Left kidney (tissue), 2 donors: ENCODE measurements around the gene DNMBP. TPM values are rescaled to one million over a fixed set of nuclear protein-coding genes. Genes with fewer than 3 reads are reported as not detected.
"Not testable (repeated sequence)": the region's sequence is repeated elsewhere in the genome, so short reads cannot be mapped to it uniquely, and the experiment has no call there.

Source experiments
- DNase-seq: peaks from one replicate; pipeline ENCODE4 v3.0.0-alpha.2; 2013
- polyA plus RNA-seq: library from polyadenylated mRNA; unstranded; fragments of 120-200 nt; gene quantifications from one replicate; pipeline ENCODE4 v1.2.1, GENCODE V29; 2013; ENCODE audit not compliant: insufficient read length

DNMBP gene
- polyA plus RNA-seq, 1 donor = 39.0 TPM

DNA sequence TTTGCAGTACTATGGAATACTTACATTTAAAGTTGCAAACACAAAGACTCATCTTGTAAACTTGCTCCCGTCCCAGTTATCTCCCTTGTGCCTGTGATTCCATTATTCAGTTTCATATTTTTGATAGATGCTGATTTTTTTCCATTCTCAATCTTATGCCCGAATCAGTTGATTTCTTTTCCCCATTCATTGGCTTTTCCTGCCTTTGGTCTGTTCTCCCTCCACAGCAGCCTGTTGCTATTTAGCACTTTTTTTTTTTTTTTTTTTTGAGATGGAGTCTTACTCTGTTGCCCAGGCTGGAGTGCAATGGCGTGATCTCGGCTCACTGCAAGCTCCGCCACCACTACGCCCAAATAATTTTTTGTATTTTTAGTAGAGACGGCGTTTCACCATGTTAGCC, 149.3 kb downstream of the DNMBP start:
- DNase-seq = no peak

DNA sequence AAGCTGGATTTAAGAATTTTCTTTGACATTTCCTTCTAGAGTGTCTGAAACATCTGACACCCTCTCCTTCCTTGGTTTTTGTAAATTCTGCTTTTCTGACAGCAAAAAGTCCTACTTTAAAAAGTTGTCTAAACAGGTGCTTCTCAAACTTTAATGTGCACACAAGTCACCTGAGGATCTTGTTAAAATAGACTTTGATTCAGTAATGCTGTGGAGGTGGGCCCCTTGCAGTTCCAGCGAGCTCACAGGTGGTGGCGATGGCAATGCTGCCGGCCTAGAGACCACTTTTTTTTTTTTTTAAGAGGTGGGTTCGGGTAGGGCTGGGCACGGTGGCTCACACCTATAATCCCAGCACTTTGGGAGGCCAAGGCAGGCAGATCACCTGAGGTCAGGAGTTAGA, 150.2 kb downstream of the DNMBP start:
- DNase-seq = no peak

DNA sequence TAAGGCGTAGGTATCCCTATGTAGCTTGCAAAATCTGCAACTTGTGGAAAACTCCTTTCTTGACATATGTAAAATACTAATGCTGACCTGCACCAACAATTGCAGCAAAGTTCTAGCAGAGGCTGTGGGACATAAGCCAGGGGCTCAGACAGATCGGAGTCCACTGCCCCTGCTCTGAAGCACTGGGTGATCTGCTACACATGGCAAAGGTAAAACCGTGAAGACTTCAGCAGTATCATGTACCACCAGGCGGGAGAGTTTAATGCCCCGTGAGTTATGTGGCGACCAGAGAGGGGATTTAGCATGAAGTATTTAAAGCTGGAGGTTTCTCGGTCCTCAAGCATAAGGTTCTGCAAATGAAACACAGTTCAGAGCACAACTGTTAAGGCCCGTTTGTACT, 150.9 kb downstream of the DNMBP start:
- DNase-seq = no peak

DNA sequence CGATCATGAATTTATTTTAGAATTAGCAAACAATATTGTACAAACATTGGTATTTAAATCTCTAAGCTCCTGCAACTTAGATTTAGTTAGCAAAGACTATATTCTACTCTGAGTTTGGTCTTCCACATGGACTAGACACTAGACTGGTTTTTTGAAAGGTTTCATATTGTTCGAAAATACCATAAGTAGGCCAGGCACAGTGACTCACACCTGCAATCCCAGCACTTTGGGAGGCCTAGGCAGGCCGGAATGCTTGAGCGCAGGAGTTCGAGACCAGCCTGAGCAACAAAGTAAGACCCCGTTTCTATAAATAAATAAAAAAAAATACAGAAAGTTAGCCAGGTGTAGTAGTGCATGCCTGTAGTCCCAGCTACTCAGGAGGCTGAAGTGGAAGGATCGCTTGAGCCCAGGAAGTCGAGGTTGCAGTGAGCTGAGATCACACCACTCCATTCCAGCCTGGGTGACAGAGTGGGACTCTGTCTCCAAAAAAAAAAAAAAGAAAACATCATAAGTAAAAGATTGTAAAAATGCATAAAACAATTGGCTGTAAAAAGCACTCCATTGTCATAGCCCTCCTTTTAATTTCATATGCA, 154.2 kb downstream of the DNMBP start:
- DNase-seq = no peak

DNA sequence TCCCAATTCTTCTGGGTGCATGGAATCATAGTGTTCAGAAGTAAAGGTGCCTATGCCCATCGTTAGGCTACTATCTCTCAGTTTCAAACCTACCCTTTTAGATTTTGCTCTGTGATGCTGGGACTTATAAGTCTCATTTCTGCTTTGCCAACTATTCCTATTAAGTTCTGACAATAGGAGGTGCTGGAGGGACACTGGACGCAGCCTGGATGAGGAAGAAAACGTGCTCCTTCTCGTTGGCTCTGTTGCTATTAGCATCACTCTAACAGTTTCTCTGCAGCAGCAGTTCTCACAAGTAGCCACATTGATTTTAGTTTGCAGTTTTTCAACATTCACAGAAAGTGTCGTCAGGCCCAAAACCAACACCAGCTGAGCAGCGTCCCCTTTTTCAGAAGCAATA, 154.9 kb downstream of the DNMBP start:
- DNase-seq = peak; percentile 50

DNA sequence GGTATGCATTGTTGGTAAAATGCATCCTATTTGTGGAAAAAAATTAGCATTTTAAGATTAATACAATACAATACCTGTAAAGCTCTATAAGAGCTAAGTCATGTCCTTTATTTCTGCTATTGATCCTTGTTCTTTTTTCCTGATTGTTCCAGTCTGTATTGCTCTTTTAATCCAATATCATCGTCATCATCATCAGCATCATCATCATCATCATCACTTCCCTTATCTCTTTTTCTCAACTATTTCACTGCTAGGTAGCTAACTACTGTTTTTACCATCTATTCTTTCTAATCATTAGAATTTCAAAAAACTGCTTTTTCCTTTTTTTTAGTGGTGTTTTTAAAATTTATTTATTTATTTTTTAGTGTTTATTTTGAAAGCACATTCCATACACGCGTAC, 156.1 kb downstream of the DNMBP start:
- no peak for DNase-seq

DNA sequence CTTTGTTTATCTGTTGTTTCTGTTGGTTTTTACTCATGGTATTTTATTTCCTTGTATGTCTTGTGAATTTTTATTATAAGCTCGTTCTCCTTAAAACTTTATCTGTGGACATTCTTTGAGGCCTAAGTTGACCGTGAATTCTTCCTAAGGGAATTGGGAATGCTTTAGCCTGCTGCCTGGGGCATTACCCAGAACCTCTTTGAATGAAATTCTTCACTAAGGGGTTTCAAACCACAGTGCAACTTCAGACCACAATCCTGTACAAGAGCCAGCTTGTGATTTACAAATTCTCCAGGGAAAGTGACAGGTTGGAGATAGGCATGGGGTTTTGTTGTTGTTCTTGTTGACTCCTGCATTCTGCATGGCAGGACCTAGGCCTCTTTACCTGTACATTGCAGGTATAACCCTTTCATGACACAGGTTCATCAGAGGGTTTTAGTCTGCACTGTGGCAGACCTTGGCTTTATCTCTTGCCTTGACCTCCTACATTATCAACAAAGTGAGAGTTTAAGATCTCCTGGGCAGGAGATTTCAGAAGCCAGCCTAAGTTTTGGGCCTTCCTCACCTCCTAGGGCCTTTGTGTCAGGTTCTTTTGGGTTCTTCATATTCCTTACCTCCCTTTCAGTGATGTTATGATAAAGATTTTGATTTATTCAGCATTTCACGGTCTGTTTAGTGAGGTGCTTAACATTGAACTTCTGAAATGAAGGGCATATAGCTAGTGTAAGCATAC, 157.1 kb downstream of the DNMBP start:
- DNase-seq = no peak

DNA sequence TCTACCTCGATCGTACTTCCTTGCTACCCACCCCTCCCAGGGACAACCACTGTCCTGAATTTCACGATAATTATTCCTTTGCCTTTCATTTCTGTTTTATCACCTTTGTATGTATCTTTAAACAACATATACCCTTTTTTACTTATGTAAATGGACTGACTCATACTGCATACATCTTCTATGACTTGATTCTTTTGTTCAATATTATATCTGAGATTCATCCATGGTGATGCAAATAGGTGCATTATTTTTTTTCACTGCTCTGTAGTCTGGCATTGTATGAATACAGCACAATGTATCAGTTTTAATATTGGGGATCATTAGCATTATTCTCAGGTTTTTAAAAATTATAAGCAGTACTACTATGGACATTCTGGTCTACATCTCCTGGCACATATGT, 157.9 kb downstream of the DNMBP start:
- no peak for DNase-seq

DNA sequence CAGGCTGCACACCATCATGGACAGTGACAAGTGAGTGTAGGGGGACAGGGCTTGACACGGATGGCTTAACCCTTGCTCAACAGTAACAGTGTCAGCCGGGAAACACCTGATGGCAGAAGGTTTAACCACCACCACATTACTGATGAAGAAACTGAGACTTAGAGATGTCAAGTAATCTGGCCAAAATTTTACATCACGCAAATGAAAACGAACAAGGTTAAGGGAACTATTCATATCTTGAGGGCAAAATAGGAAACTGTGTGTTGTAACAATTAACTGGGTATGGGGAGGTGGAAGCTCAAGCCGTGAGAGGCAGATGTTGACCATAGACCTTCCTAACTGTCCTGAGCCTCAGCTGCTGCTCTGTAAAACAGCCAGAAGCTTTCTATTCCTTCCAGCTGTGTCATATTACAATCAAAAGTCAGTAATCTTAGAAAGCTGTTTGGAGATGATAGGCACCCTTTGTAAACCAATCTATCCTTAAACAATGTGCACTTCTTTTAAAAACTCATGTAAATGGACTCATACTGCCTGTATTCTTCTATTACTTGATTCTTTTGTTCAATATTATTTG, 158.9 kb downstream of the DNMBP start:
- no peak for DNase-seq

DNA sequence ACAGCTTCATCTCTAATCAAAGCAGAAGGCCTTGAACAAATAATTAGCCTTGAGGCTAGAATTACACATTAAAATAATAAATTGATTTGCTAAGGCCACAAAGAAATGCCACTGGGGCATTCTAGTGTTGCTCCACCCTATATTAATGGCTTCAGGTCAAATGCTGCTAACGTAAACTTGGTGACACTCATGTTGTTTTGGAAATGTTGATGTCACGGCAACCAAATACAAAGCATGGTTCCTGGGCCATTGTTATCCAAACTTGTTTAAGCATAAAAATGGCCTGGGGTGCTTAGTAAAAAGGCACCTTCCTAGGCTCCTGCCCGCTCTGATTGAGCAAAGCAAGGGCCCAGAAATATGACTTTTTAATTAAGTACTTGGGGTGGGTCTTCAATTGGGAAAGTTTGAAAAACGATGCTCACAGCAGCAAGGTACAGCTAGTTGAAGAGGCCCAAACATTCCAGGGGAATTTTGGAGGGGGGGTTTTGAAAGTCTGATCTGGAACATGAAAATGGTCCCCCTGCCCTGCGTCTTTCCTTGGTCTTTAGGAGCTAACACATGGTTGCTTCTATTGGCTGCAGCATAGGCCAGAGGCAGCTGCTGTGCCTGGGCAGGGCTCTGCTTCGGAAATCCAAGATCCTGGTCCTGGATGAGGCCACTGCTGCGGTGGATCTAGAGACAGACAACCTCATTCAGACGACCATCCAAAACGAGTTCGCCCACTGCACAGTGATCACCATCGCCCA, 159.6 kb downstream of the DNMBP start:
- no peak for DNase-seq

DNA sequence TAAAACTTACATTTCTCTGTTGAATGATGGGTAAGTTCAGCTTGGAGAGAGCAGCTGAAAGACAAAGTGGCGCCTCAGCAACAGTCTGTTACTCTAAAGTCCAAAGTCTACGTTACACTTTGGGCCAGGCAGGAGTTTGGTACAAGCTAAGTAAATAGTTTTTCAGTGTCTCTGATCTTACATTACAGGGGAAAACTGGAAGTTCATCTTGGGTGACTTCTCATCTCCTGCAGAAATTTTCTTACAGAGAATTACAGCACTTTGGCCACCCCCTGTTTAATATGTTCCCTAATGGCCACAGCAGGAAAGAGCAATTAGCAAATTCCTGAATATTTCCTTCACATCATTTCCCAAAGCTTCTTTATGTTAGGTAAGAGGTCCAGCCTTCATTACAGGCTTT, 160.2 kb downstream of the DNMBP start:
- DNase-seq = no peak

DNA sequence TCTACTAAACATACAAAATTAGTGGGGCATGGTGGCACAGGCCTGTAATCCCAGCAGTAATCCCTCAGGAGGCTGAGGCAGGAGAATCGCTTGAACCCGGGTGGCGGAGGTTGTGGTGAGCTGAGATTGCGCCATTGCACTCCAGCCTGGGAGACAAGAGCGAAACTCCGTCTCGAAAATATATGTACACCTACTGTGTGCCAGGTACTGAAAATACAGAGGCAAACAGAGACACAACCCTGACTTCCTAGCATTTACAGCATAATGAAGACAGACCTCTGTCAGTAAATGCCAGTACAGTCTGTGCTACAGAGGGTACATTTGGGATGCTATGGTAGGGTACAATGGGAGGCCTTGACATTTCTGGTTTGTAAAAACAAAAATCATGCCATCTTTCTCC, 160.7 kb downstream of the DNMBP start:
- no peak for DNase-seq

DNA sequence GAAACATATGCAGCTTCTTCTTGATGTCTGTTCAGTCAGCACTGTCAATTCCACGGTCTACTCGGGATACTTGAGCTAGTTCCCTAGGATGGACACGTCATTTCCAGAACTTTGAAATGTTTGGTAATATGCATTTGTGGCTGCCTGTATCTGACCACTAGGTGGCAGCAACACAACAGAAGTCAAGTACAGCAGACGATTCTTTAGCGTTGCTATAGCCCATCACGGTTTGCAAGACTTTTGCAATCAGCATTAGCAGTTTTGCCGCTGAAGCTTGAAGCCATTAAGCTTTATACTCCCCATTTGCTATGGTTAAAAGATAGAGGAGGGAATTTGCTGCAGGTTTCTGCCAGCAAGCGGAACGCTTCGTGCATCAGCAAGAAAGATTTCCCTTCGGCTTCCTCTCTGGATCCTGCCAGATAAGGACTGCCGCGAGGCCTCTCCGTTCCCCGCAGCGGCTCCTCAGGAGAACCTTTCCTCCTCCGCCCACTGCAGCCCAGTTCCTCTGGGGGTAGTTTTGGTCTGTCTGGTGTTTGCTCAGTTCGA, 163.8 kb downstream of the DNMBP start:
- DNase-seq = peak; percentile 91

DNA sequence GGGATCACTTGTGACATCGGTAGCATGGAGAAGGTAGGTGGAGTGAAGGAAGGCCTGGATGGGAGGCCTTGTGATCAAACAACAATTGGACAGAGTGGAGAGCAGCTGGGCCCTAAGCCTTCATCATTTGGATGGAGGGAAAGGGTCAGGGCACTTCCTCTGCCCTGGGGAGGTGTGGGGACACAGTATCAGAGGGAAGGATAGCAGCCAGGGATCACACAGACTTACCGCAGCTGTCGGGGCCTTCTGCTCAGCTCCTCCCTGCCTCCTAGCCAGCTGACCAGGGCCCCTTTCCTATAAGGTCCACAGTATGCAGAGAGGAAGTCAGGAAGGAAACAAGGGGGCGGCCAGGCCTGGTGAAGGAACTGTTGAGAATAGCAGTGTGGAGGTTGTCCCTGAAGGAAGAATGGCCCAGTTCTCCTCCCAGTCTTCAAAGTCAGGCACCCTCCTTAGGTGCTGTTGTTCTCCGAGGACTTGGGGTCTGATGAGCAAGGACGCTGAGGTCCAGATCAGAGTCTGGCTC, 165.3 kb downstream of the DNMBP start:
- DNase-seq = no peak

DNA sequence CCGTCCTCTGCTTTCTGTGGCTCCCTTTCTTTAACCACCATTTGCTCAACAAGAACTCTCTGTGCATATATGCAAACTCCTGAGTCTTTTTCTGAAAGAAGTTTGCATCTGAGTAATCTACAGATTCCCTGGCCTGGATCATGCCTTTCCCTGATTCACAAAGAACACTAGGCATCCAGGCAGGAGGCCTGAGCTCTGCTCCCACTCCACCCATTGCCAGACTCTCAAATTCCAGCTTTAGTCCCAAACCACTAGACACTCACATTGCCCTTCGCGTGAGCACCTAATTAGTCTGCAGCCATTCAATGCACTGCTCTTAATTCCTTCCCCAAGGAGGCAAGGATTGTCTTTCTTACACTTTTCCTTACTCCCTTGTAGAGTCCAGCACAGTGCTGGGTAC, 166.4 kb downstream of the DNMBP start:
- DNase-seq = no peak

DNA sequence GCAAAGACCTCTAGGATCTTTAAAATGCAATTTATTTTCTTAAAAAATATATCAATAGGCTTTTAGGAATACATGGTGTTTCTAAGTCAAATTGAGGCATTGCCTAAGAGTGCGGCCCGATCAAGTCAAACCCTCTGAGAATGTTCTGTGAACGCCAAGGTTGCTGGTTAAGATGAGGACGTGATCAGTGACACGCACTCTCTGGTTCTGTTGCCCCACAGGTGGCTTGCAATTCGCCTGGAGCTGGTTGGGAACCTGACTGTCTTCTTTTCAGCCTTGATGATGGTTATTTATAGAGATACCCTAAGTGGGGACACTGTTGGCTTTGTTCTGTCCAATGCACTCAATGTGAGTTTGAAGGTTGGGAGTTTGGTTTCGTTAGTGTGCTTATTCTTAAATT, 168.0 kb downstream of the DNMBP start:
- DNase-seq = no peak

DNA sequence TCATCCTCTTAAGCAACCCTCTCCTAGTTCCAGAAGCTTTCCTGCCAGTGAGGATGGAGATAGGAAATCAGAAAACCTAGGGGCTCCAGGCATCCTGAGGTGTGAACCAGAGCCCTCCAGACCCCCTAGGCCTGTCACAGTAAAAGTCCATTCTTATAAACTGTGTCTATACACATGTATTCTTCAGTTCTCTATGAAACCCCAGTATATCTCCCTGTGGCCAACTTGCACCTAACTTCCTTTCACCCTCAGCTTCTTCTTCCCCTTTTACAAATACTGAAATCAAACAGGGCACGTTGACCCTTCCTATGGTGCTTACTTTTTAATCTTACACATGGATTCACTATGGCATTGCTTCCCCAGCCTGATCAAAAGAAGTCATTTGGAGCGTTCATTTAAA, 168.9 kb downstream of the DNMBP start:
- not testable (repeated sequence) for DNase-seq

DNA sequence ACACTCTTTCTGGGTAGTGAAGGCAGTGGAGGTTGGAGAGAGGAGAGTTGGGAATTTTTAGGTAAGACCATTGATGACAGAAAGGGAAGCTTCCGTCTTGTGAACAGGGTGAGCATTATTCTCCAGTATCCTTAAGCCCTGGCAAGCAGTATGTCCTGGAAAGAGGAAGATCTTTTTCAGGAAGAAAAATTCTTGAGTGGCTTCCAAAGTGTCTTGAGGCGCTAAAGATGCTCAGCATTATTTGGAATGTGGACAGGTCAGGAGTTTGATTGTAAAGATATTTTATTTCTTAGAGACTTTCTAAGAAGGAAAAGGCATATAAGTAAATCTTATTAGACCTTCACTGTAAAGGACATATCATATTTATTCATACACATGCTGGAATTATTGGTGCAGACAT, 173.0 kb downstream of the DNMBP start:
- no peak for DNase-seq

DNA sequence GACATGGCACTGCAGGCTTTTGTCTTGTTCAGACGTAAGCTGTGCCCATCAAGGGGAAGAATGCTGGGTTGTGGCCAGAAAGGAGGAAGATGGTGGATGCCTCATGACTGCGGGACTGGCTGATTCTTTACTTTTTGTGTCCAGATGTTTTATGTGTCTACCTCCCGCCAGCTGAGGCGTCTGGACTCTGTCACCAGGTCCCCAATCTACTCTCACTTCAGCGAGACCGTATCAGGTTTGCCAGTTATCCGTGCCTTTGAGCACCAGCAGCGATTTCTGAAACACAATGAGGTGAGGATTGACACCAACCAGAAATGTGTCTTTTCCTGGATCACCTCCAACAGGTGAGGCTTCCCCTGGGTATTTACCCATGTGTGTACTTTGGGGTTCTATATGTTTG, 173.8 kb downstream of the DNMBP start:
- DNase-seq = no peak

DNA sequence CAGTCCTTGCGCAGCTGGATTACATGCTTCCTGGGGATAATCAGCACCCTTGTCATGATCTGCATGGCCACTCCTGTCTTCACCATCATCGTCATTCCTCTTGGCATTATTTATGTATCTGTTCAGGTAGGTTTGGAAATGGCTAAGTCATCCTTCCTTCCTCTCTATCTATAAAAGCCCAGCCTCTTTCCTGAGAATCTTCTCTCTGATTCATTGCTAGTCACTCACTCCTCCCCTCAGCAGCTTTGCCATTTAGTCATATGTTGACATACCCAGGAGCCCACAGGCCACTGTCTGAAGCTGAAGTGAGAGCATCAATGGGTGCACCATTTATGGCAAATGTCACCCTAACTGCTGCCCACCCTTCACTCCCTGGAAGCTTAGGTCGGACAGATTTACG, 175.3 kb downstream of the DNMBP start:
- DNase-seq = no peak

DNA sequence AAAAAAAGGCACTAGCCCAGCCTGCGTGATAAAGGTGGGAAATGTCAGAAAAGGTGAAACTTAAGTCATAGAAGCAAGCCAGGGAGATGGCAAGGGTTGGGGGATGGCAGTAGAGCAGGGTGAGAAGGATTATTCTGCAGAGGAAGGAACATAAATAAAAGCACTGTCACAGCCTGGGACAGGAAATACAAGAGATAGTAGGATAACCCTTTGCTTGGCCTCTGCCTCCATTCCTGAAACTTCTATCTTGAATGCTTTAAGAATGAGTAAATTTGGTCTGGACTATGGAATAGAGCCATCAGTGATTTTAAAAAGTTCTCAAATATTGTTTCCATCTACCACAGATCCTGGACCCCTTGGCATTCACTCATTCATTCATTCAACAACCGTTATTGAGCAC, 177.3 kb downstream of the DNMBP start:
- no peak for DNase-seq

DNA sequence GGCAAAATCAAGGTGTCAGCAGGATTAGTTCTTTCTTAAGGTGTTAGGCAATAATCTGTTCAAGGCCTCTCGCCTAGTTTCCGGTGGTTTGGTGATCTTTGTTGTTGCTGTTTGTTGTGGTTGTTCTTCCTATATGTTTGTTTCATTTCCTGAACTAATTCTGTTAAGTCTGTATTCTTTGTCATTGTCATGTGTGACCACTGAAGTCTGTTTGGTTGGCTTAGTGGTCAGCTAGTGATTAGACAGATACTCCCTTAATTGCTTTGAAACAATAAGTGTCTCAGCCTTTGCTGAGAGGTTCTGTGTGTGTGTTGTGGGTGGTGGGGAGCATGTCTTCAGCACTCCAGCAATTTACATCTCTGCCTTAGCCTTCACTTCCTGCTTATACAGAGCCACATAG, 181.3 kb downstream of the DNMBP start:
- DNase-seq = no peak

DNA sequence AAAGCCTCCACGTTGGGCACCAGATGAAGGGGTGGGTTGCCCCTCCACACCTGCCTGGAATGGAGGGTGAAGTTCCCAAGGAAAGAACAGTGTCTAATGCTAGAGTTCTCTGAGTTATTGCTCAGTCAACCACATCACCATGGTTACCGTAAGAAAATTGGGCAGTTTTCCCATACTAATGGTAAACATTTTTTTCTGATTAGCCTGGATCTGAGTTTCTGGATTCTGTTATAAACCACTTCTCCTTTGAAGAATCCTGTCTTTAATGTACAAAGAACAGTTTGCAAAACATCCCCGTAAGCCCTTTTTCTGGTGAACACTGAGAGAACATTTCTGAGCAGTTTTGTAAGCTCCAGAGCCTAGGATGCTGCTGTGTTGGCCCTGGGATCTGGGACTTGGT, 181.8 kb downstream of the DNMBP start:
- no peak for DNase-seq
